ENCODE results near the gene BAIAP2.

DNA sequence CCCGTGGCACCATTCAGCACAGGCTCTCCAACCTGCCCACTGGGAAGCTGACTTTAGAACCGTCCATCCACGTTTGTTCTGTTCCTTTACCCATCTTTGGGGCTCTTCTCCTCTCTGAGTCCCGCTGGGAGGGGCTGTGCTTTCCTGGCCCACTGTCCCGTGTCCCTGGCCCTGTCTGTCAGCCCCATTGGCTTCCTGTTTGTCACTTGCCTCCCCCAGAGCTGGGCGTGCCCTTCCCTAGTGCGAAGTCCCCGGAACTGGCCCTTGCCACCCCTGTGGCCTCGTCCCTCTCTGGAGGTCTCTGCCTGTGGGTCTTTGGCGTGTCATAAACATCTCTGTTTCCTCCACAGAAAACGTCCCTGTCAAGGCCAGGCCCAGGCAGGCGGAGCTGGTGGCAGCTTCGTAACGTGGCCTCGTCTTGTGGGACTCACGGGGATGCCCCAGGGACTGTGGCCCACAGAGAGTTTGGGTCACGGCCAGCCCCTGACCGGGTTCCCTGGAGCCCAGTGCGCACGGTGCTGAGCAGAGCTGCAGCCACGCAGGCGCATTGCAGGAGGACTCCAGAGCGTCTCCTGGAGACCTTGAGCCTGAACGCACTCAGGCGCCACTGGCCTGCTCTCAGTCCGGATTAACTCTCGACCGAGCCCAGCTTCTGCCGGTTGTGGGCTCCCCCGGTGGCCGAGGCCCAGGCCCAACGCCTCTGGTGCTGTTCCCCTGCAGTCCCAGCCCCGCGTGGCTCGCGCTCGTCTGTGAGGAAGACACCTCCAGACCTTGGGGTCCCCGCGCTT lies 36.0 kb upstream of the BAIAP2 start:
- TF ChIP-seq, protein P1, sequence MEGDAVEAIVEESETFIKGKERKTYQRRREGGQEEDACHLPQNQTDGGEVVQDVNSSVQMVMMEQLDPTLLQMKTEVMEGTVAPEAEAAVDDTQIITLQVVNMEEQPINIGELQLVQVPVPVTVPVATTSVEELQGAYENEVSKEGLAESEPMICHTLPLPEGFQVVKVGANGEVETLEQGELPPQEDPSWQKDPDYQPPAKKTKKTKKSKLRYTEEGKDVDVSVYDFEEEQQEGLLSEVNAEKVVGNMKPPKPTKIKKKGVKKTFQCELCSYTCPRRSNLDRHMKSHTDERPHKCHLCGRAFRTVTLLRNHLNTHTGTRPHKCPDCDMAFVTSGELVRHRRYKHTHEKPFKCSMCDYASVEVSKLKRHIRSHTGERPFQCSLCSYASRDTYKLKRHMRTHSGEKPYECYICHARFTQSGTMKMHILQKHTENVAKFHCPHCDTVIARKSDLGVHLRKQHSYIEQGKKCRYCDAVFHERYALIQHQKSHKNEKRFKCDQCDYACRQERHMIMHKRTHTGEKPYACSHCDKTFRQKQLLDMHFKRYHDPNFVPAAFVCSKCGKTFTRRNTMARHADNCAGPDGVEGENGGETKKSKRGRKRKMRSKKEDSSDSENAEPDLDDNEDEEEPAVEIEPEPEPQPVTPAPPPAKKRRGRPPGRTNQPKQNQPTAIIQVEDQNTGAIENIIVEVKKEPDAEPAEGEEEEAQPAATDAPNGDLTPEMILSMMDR (IDR thresholded peaks at IDR 0.05; ENCODE audit: poor library complexity, severe bottlenecking), result no peak
- no peak for TF ChIP-seq POLR2AphosphoS5 (IDR thresholded peaks at IDR 0.05)
